Epithelial cell of proximal tubule (primary cell): ENCODE data around the gene PPFIA2. TPM values are rescaled to one million over a fixed set of nuclear protein-coding genes. Genes with fewer than 3 reads are reported as not detected.

Source experiments
- DNase-seq: peaks from one replicate; pipeline ENCODE4 v3.0.0-alpha.2; 2011; ENCODE audit warnings: low read depth
- H3K4me3 ChIP-seq: 2 replicates; pipeline ENCODE4 v1.5.1; 2011; ENCODE audit warnings: low read depth, mild to moderate bottlenecking, low read length
- CTCF ChIP-seq: conservative IDR thresholded peaks from 2 replicates; pipeline ENCODE4 v1.5.1; 2012; ENCODE audit warnings: low read depth, mild to moderate bottlenecking, low read length
- total RNA-seq: library from RNA; depleted of rRNA; stranded (reverse); fragments of >200 nt; gene quantifications from 2 replicates; pipeline ENCODE4 v1.2.3, GENCODE V29; 2015

The PPFIA2 gene
- total RNA-seq, 1 donor from 2014 or later: 0.06 TPM

- TF ChIP-seq CTCF: no peak
- no peak for DNase-seq
Measured at GRCh38 chr12:81465876-81466275, 293.3 kb downstream of the PPFIA2 start.

GRCh38 chr12:81465191-81465590 is 294.0 kb downstream of the PPFIA2 start:
- DNase-seq: no peak
- H3K4me3 ChIP-seq: no peak overlapping the region
- TF ChIP-seq CTCF: no peak

More at GRCh38 chr12:81465876-81466275, 293.3 kb downstream of the PPFIA2 start:
- no peak overlapping the region for H3K4me3 ChIP-seq

DNA sequence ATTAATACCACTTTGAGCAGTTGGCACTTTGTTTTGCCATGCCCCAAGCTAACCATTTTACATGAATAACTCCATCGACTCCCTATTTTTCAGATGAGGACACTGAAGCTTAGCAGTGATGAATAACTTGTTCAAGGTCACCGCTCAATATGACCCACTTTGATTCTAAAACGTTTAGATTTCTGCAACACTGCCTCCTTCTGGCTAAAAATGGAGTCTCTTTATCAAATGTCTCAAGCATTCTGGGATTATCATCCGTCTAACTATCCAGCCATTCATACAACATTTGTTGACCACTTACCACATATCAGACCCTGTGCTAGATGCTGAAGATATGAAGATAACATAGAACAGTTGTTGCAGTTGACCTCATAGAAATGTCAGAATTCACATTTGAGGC is 298.0 kb downstream of the PPFIA2 start:
- no peak overlapping the region for H3K4me3 ChIP-seq
- peak; percentile 46 for TF ChIP-seq CTCF
- DNase-seq: no peak

DNA sequence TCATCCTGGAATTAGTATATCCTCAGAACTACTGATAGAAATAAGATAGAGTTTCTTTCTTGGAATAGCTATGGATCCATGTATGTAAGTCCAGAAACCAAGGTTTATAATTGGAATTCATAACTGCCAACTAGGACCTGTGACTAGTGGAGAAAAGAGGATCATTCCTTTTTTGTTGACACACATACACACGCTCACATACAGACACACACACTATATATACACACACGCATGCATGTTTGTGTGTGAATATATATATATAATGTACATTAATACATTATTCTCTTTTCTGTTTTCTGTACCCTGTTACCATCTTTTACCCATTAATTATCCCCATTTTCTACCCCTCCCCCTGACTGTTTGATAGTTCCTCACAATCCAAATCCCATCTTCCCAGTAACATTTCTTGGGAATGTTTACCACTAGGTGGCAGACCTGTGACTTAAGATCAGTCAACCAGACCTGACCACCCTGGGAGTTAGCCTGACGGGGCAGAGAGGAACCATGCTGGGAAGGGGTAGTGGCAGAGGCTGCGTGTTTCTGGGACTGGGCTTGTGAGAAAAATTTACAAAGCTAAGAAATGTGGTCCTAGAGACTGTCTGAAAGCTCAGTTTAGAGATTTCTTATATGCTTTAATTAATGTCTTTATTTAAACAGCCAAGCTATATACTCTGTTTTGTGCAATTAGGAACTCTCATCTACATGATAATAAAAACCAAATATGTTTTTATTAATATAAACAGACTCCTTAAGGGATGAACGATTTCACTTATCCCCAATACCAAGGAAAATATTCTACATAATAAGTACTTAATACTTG is 308.0 kb downstream of the PPFIA2 start:
- DNase-seq: peak; percentile 32
- TF ChIP-seq CTCF: peak; percentile 80
- no peak overlapping the region for H3K4me3 ChIP-seq

DNA sequence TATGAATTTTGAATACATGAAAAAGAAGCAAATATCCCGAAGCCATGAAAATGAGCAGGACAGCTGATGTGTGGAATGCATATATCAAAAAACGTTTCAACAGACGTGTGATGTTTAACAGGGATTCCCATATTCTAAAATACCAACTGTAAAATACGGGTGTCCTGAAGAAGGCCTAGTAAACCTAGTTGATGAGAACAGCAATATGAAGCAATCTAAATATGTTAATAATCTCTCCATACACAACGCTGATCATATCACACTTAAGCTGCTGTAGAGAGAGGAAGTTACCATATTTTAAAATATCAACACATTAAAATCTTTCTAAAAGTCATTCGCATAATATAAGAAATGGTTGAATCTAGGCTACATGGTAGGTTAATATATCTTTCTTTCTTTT is 317.5 kb downstream of the PPFIA2 start:
- no peak overlapping the region for H3K4me3 ChIP-seq
- DNase-seq: no peak
- TF ChIP-seq CTCF: no peak

GRCh38 chr12:81440001-81440400 is 319.1 kb downstream of the PPFIA2 start:
- no peak overlapping the region for H3K4me3 ChIP-seq
- no peak for TF ChIP-seq CTCF
- DNase-seq: no peak

GRCh38 chr12:81439344-81439743 is 319.8 kb downstream of the PPFIA2 start:
- H3K4me3 ChIP-seq: no peak overlapping the region
- no peak for DNase-seq
- no peak for TF ChIP-seq CTCF
